ENCODE measurements around the gene FAM181B. TPM values are rescaled to one million over a fixed set of nuclear protein-coding genes. Genes with fewer than 3 reads are reported as not detected.
"Not testable (repeated sequence)": the region's sequence is repeated elsewhere in the genome, so short reads cannot be mapped to it uniquely, and the experiment has no call there.

FAM181B gene
- total and polyA plus RNA-seq, 3 experiments from 2014 or later: not detected

GRCh38 chr11:82711648-82712047, 22.0 kb downstream of the FAM181B start:
- DNase-seq: no peak
- no peaks in the 10 kb centered on the region for H3K36me3 Mint-ChIP-seq
- H3K27me3 Mint-ChIP-seq: peaks cover 0 to 10% of the 10 kb centered on the region in 2 donors
- POLR2A ChIA-PET: no interaction called here
- Histone ChIP-seq H3K27me3 (ENCODE audit: insufficient read depth, low read length, poor library complexity, severe bottlenecking) (no peaks in the 10 kb centered on the region), H3K4me1 (ENCODE audit: insufficient read depth, low read length) (no peaks in the 10 kb centered on the region), H3K36me3 (ENCODE audit: insufficient read depth, low read length) (no peaks in the 10 kb centered on the region), H3K9me3 (ENCODE audit: low read length) (no peaks in the 10 kb centered on the region), H3K4me3 (ENCODE audit: low read length) (no peak overlapping the region), H3K27ac (ENCODE audit: low read depth, low read length) (no peak overlapping the region)
- H3K27ac Mint-ChIP-seq: no peak overlapping the region
- H3K9me3 Mint-ChIP-seq: no peaks in the 10 kb centered on the region
- no peak overlapping the region for H3K4me3 Mint-ChIP-seq
- no peaks in the 10 kb centered on the region for H3K4me1 Mint-ChIP-seq
- CTCF ChIA-PET: no interaction called here

GRCh38 chr11:82703796-82704195, 29.9 kb downstream of the FAM181B start:
- Mint-ChIP-seq H3K36me3 (no peaks in the 10 kb centered on the region), H3K27me3 (peaks cover 8 to 25% of the 10 kb centered on the region in 2 donors), H3K9me3 (no peaks in the 10 kb centered on the region), H3K27ac (no peak overlapping the region), H3K4me1 (no peaks in the 10 kb centered on the region), H3K4me3 (no peak overlapping the region)
- no peaks in the 10 kb centered on the region for H3K27me3 ChIP-seq (ENCODE audit: insufficient read depth, low read length, poor library complexity, severe bottlenecking)
- no peak overlapping the region for H3K27ac ChIP-seq (ENCODE audit: low read depth, low read length)
- CTCF ChIA-PET: no interaction called here
- no peak for DNase-seq
- no peaks in the 10 kb centered on the region for H3K36me3 ChIP-seq (ENCODE audit: insufficient read depth, low read length)
- no peak overlapping the region for H3K4me3 ChIP-seq (ENCODE audit: low read length)
- no peaks in the 10 kb centered on the region for H3K4me1 ChIP-seq (ENCODE audit: insufficient read depth, low read length)
- POLR2A ChIA-PET: no interaction called here
- H3K9me3 ChIP-seq (ENCODE audit: low read length): no peaks in the 10 kb centered on the region

- Mint-ChIP-seq H3K27me3 (peaks cover 8 to 25% of the 10 kb centered on the region in 2 donors), H3K9me3 (no peaks in the 10 kb centered on the region), H3K36me3 (no peaks in the 10 kb centered on the region), H3K27ac (peak overlapping the region in 1 of 8 donors; percentile 66), H3K4me3 (no peak overlapping the region), H3K4me1 (no peaks in the 10 kb centered on the region)
- H3K36me3 ChIP-seq (ENCODE audit: insufficient read depth, low read length): no peaks in the 10 kb centered on the region
- POLR2A ChIA-PET: no interaction called here
- no peak overlapping the region for H3K4me3 ChIP-seq (ENCODE audit: low read length)
- DNase-seq: no peak
- no peak overlapping the region for H3K27ac ChIP-seq (ENCODE audit: low read depth, low read length)
- H3K27me3 ChIP-seq (ENCODE audit: insufficient read depth, low read length, poor library complexity, severe bottlenecking): no peaks in the 10 kb centered on the region
- CTCF ChIA-PET: no interaction called here
- H3K4me1 ChIP-seq (ENCODE audit: insufficient read depth, low read length): no peaks in the 10 kb centered on the region
- H3K9me3 ChIP-seq (ENCODE audit: low read length): no peaks in the 10 kb centered on the region
Measured at GRCh38 chr11:82703226-82703625, 30.4 kb downstream of the FAM181B start.

GRCh38 chr11:82701847-82702520, 31.7 kb downstream of the FAM181B start:
- Histone ChIP-seq H3K9me3 (ENCODE audit: low read length) (no peaks in the 10 kb centered on the region), H3K36me3 (ENCODE audit: insufficient read depth, low read length) (no peaks in the 10 kb centered on the region), H3K4me3 (ENCODE audit: low read length) (no peak overlapping the region), H3K27me3 (ENCODE audit: insufficient read depth, low read length, poor library complexity, severe bottlenecking) (no peaks in the 10 kb centered on the region), H3K27ac (ENCODE audit: low read depth, low read length) (no peak overlapping the region), H3K4me1 (ENCODE audit: insufficient read depth, low read length) (no peaks in the 10 kb centered on the region)
- no peak for DNase-seq
- ChIA-PET POLR2A (no interaction called here), CTCF (interaction anchor here (1.5 to 1.6 kb wide), 2 partner anchors 15 to 1057 kb away, joined by 3 read pairs; no protein-coding TSS in a partner anchor)
- H3K4me1 Mint-ChIP-seq: no peaks in the 10 kb centered on the region
- H3K36me3 Mint-ChIP-seq: no peaks in the 10 kb centered on the region
- no peak overlapping the region for H3K4me3 Mint-ChIP-seq
- no peak overlapping the region for H3K27ac Mint-ChIP-seq
- H3K27me3 Mint-ChIP-seq: peaks cover 8 to 20% of the 10 kb centered on the region in 2 donors
- H3K9me3 Mint-ChIP-seq: no peaks in the 10 kb centered on the region

- ChIA-PET POLR2A (no interaction called here), CTCF (no interaction called here)
- H3K4me3 ChIP-seq (ENCODE audit: low read length): no peak overlapping the region
- H3K9me3 Mint-ChIP-seq: no peaks in the 10 kb centered on the region
- no peak overlapping the region for H3K27ac ChIP-seq (ENCODE audit: low read depth, low read length)
- DNase-seq: no peak
- H3K27me3 Mint-ChIP-seq: peaks cover 6 to 9% of the 10 kb centered on the region in 2 donors
- H3K4me3 Mint-ChIP-seq: no peak overlapping the region
- H3K4me1 Mint-ChIP-seq: no peaks in the 10 kb centered on the region
- H3K36me3 ChIP-seq (ENCODE audit: insufficient read depth, low read length): no peaks in the 10 kb centered on the region
- no peak overlapping the region for H3K27ac Mint-ChIP-seq
- no peaks in the 10 kb centered on the region for H3K27me3 ChIP-seq (ENCODE audit: insufficient read depth, low read length, poor library complexity, severe bottlenecking)
- H3K9me3 ChIP-seq (ENCODE audit: low read length): no peaks in the 10 kb centered on the region
- H3K4me1 ChIP-seq (ENCODE audit: insufficient read depth, low read length): no peaks in the 10 kb centered on the region
- H3K36me3 Mint-ChIP-seq: no peaks in the 10 kb centered on the region
Measured at GRCh38 chr11:82698576-82699352, 34.9 kb downstream of the FAM181B start.

GRCh38 chr11:82692981-82693380, 40.7 kb downstream of the FAM181B start:
- ChIA-PET CTCF (no interaction called here), POLR2A (no interaction called here)
- Histone ChIP-seq H3K27ac (ENCODE audit: low read depth, low read length) (no peak overlapping the region), H3K27me3 (ENCODE audit: insufficient read depth, low read length, poor library complexity, severe bottlenecking) (no peaks in the 10 kb centered on the region), H3K4me3 (ENCODE audit: low read length) (no peak overlapping the region), H3K36me3 (ENCODE audit: insufficient read depth, low read length) (no peaks in the 10 kb centered on the region), H3K4me1 (ENCODE audit: insufficient read depth, low read length) (no peaks in the 10 kb centered on the region), H3K9me3 (ENCODE audit: low read length) (no peaks in the 10 kb centered on the region)
- no peaks in the 10 kb centered on the region for H3K4me1 Mint-ChIP-seq
- H3K9me3 Mint-ChIP-seq: peaks cover 0 to 1% (median 0%) of the 10 kb centered on the region in 5 donors
- H3K4me3 Mint-ChIP-seq: no peak overlapping the region
- no peak overlapping the region for H3K27ac Mint-ChIP-seq
- no peaks in the 10 kb centered on the region for H3K36me3 Mint-ChIP-seq
- no peaks in the 10 kb centered on the region for H3K27me3 Mint-ChIP-seq
- no peak for DNase-seq

- H3K4me1 Mint-ChIP-seq; H3K9me3 Mint-ChIP-seq; H3K27ac ChIP-seq (ENCODE audit: low read depth, low read length); H3K27ac Mint-ChIP-seq; DNase-seq; POLR2A ChIA-PET; H3K36me3 Mint-ChIP-seq; CTCF ChIA-PET; H3K4me3 Mint-ChIP-seq; H3K36me3 ChIP-seq (ENCODE audit: insufficient read depth, low read length); H3K4me3 ChIP-seq (ENCODE audit: low read length); H3K27me3 ChIP-seq (ENCODE audit: insufficient read depth, low read length, poor library complexity, severe bottlenecking); H3K9me3 ChIP-seq (ENCODE audit: low read length); H3K4me1 ChIP-seq (ENCODE audit: insufficient read depth, low read length): not testable (repeated sequence)
- peaks cover 9 to 19% of the 10 kb centered on the region in 2 donors for H3K27me3 Mint-ChIP-seq
Measured at GRCh38 chr11:82689347-82689746, 44.3 kb downstream of the FAM181B start.

GRCh38 chr11:82686211-82686610, 47.5 kb downstream of the FAM181B start:
- ChIA-PET POLR2A (no interaction called here), CTCF (no interaction called here)
- Mint-ChIP-seq H3K27me3 (peaks cover 11 to 31% of the 10 kb centered on the region in 2 donors), H3K27ac (no peak overlapping the region), H3K9me3 (peaks cover 0 to 9% (median 6%) of the 10 kb centered on the region in 5 donors), H3K36me3 (no peaks in the 10 kb centered on the region), H3K4me3 (no peak overlapping the region), H3K4me1 (peaks cover 0 to 6% (median 0%) of the 10 kb centered on the region in 3 donors)
- H3K4me3 ChIP-seq (ENCODE audit: low read length): no peak overlapping the region
- H3K4me1 ChIP-seq (ENCODE audit: insufficient read depth, low read length): no peaks in the 10 kb centered on the region
- no peaks in the 10 kb centered on the region for H3K36me3 ChIP-seq (ENCODE audit: insufficient read depth, low read length)
- H3K27ac ChIP-seq (ENCODE audit: low read depth, low read length): no peak overlapping the region
- no peak for DNase-seq
- H3K9me3 ChIP-seq (ENCODE audit: low read length): no peaks in the 10 kb centered on the region
- no peaks in the 10 kb centered on the region for H3K27me3 ChIP-seq (ENCODE audit: insufficient read depth, low read length, poor library complexity, severe bottlenecking)
